Measurements from ENCODE around the gene ACER2. TPM values are rescaled to one million over a fixed set of nuclear protein-coding genes. Genes with fewer than 3 reads are reported as not detected.

ACER2 gene
- total and polyA plus RNA-seq, 2 of the 4 experiments (the other 2 are of a cell fraction), result 0.84 to 1.6 TPM

DNA sequence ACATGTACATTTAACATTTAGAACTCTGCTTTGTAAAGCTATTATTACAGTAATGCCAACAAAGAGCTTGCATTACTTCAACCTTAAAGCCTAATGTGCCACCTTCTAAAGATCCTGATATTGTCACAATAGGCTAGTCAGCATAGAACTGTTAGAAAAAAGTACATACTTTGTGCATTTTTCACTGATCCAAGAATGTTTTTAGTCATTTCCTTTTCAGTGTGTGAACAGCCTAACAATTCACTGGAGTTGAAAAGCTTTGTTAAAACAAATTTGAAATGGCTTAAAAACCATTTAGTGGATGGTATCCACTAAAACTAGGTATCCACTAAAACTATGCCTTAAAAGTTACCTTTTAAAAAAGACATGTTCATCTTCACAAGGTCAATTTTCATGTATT lies 33.3 kb upstream of the ACER2 start:
- no peak overlapping the region for H2AK5ac ChIP-seq (ENCODE audit: low read depth, low read length)
- no peak overlapping the region for H2BK120ac ChIP-seq (ENCODE audit: low read depth, low read length)
- peaks cover 36% of the 10 kb centered on the region for H3K36me3 ChIP-seq (ENCODE audit: control insufficient read depth, insufficient read depth, low read length)
- H3K27me3 ChIP-seq (ENCODE audit: control insufficient read depth, insufficient read depth, low read length), result no peaks in the 10 kb centered on the region
- dilution Hi-C loops (cut with HindIII; ENCODE audit: low sequenced_read_pairs, unreplicated experiment), result no loop called here
- no peak overlapping the region for H3K4me2 ChIP-seq (ENCODE audit: low read depth, low read length)
- ATAC-seq (ENCODE audit: low read depth), result no peak
- ChIA-PET POLR2A (ENCODE audit: unreplicated experiment) (interaction anchor here (0.6 kb wide), 2 partner anchors 146 to 275 kb away, joined by 3 to 9 read pairs; no protein-coding TSS in a partner anchor), CTCF (no interaction called here)
- H4K8ac ChIP-seq (ENCODE audit: low read depth in 2 of 2, low read length in 2 of 2), result no peak overlapping the region
- no peak overlapping the region for H4K91ac ChIP-seq (ENCODE audit: insufficient read depth, low read depth, low read length)
- DNase-seq, result peak; percentile 58
- TF ChIP-seq, protein P1, sequence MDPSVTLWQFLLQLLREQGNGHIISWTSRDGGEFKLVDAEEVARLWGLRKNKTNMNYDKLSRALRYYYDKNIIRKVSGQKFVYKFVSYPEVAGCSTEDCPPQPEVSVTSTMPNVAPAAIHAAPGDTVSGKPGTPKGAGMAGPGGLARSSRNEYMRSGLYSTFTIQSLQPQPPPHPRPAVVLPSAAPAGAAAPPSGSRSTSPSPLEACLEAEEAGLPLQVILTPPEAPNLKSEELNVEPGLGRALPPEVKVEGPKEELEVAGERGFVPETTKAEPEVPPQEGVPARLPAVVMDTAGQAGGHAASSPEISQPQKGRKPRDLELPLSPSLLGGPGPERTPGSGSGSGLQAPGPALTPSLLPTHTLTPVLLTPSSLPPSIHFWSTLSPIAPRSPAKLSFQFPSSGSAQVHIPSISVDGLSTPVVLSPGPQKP (IDR thresholded peaks at IDR 0.05; ENCODE audit: borderline replicate concordance, low read depth, low read length), result no peak
- TF ChIP-seq SMC3 (IDR thresholded peaks at IDR 0.05; ENCODE audit: low read depth, low read length), result no peak
- TF ChIP-seq RAD21 (IDR thresholded peaks at IDR 0.05; ENCODE audit: low read length), result no peak
- 0 out of 2 replicates have a peak, but pooled peaks have one; percentile 10 for TF ChIP-seq MAFK (IDR thresholded peaks at IDR 0.05; ENCODE audit: low read depth, low read length)
- TF ChIP-seq RCOR1 (IDR thresholded peaks at IDR 0.05; ENCODE audit: insufficient replicate concordance, low read length), result no peak
- no peak for TF ChIP-seq POLR2A (IDR thresholded peaks at IDR 0.05; ENCODE audit: low read depth, low read length)
- TF ChIP-seq, protein P2, sequence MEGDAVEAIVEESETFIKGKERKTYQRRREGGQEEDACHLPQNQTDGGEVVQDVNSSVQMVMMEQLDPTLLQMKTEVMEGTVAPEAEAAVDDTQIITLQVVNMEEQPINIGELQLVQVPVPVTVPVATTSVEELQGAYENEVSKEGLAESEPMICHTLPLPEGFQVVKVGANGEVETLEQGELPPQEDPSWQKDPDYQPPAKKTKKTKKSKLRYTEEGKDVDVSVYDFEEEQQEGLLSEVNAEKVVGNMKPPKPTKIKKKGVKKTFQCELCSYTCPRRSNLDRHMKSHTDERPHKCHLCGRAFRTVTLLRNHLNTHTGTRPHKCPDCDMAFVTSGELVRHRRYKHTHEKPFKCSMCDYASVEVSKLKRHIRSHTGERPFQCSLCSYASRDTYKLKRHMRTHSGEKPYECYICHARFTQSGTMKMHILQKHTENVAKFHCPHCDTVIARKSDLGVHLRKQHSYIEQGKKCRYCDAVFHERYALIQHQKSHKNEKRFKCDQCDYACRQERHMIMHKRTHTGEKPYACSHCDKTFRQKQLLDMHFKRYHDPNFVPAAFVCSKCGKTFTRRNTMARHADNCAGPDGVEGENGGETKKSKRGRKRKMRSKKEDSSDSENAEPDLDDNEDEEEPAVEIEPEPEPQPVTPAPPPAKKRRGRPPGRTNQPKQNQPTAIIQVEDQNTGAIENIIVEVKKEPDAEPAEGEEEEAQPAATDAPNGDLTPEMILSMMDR (conservative IDR thresholded peaks at IDR 0.05; ENCODE audit: low read depth, low read length), result no peak
- H3K18ac ChIP-seq (ENCODE audit: low read depth, low read length), result no peak overlapping the region
- peak overlapping the region; percentile 20; the same call in 1 of the 2 replicates for H3K56ac ChIP-seq (ENCODE audit: extremely low read depth, insufficient read depth, low read length)
- intact Hi-C loops (cut with micrococcal nuclease), result loop anchor here (10.0 kb wide), 1 partner anchor 251 kb away; the partner anchor contains the start of gene PLIN2
- peaks cover 46% of the 10 kb centered on the region; the same call in 1 of the 2 replicates for H4K20me1 ChIP-seq (ENCODE audit: insufficient read depth, low read length)
- no peak overlapping the region for H2BK15ac ChIP-seq (ENCODE audit: low read depth, low read length)
- H3K9me1 ChIP-seq (ENCODE audit: insufficient read depth, low read length), result peaks cover 5% of the 10 kb centered on the region; the same call in 1 of the 2 replicates
- BruUV-seq (replicated peaks), result no TSS peak
- H3K4me3 ChIP-seq (ENCODE audit: insufficient read depth, low read depth, low read length), result no peak overlapping the region
- peaks cover 0 to 32% of the 10 kb centered on the region in 2 experiments; a peak in 3 of 4 replicates for H3K79me1 ChIP-seq (ENCODE audit: low read depth in 1 of 2, low read length in 2 of 2)
- no peak overlapping the region for H3K14ac ChIP-seq (replicated peaks; ENCODE audit: low read depth, low read length)
- H4K5ac ChIP-seq (ENCODE audit: low read depth, low read length), result no peak overlapping the region
- no peak overlapping the region; the same call in 1 of the 2 replicates for H3K23ac ChIP-seq (ENCODE audit: low read depth, low read length)
- in situ Hi-C loops (cut with MboI; ENCODE audit: low sequenced_read_pairs), result no loop called here
- no peaks in the 10 kb centered on the region for H3K9me3 ChIP-seq (ENCODE audit: control insufficient read depth, insufficient read depth, low read length)
- no peak overlapping the region for H2AK9ac ChIP-seq (replicated peaks; ENCODE audit: low read depth, low read length, poor library complexity)
- H3K9ac ChIP-seq (ENCODE audit: low read depth, low read length), result no peak overlapping the region
- no peak overlapping the region for H2AFZ ChIP-seq (replicated peaks; ENCODE audit: low read length, poor library complexity)
- no peak overlapping the region for H3K27ac ChIP-seq (ENCODE audit: insufficient read depth, low read length)
- peaks cover 2% of the 10 kb centered on the region; the same call in 1 of the 2 replicates for H3K4me1 ChIP-seq (ENCODE audit: control insufficient read depth, insufficient read depth, low read length)
- peak overlapping the region; percentile 55 for H2BK5ac ChIP-seq (ENCODE audit: low read depth, low read length, poor library complexity, severe bottlenecking)
- no peak overlapping the region for H2BK20ac ChIP-seq (ENCODE audit: low read depth, low read length)
- H3K4ac ChIP-seq (ENCODE audit: low read depth, low read length), result no peak overlapping the region
